Fibroblast of the aortic adventitia (primary cell): ENCODE measurements around the gene CREB5. TPM values are rescaled to one million over a fixed set of nuclear protein-coding genes. Genes with fewer than 3 reads are reported as not detected.

Experiments used
- DNase-seq: peaks from one replicate; pipeline ENCODE4 v3.0.0-alpha.2; 2010; ENCODE audit warnings: low read depth
- H3K4me3 ChIP-seq: 2 replicates; pipeline ENCODE4 v1.5.1; 2011; ENCODE audit warnings: low read depth, mild to moderate bottlenecking, control low read depth, low read length, moderate library complexity
- CTCF ChIP-seq: IDR thresholded peaks from 2 replicates; pipeline ENCODE4 v1.5.1; 2011; ENCODE audit warnings: mild to moderate bottlenecking, low read length, control low read depth, inconsistent platforms; ENCODE audit not compliant: insufficient read depth
- total RNA-seq: library from RNA; depleted of rRNA; stranded (reverse); fragments of >200 nt; gene quantifications from 2 replicates; pipeline ENCODE4 v1.2.3, GENCODE V29; 2012; ENCODE audit warnings: low replicate concordance

CREB5 gene
- total RNA-seq, 1 donor = 5.2 TPM

DNA sequence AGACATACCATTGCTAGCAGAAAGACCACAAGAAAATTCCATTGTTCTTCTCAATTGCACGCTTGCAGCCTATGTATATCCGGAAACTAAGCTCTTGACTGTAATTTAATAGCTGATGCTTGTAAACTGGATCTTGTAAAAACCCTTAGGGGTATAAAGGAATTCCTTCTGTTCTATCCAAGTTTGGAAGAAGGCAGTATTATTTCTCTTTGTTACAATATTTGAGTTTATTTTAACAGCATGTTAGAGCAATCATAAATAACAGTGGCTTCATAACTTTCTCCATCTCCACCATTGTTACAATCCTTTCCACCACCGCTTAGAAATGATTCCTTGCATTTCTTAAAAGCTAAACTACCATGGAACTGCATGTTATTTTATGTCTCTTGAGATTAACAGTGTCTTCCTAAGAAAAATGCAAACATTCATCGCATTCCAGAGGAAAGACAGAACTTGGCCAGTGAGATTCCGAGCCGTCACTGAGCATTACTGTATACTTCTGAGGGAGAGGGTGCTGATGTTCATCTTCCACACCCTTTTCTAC lies 453.4 kb downstream of the CREB5 start:
- no peak for TF ChIP-seq CTCF
- H3K4me3 ChIP-seq = no peak overlapping the region
- DNase-seq = no peak

DNA sequence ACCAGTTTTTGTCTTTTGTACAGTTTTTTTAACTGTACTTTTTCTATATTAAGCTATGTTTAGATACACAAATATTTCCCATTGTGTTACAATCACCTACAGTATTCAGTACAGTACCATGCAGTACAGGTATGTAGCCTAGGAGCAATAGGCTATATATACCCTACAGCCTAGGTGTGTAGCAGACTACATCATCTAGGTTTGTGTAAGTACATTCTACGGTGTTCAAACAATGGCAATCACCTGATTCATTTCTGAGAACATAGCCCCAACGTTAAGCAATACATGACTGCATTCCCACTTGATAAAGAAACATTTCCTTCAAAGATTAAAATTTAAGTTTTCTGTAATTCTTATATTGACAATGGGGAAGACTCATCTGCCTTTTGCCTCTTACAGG lies 456.4 kb downstream of the CREB5 start:
- DNase-seq = no peak
- TF ChIP-seq CTCF = no peak
- H3K4me3 ChIP-seq = no peak overlapping the region

- TF ChIP-seq CTCF = no peak
- H3K4me3 ChIP-seq = no peak overlapping the region
- no peak for DNase-seq
Measured at GRCh38 chr7:28871077-28871476, 458.8 kb downstream of the CREB5 start.

GRCh38 chr7:28871631-28872030 lies 459.3 kb downstream of the CREB5 start:
- no peak for DNase-seq
- H3K4me3 ChIP-seq = no peak overlapping the region
- no peak for TF ChIP-seq CTCF

- no peak for DNase-seq
- no peak for TF ChIP-seq CTCF
- no peak overlapping the region for H3K4me3 ChIP-seq
Measured at GRCh38 chr7:28872226-28872625, 459.9 kb downstream of the CREB5 start.

DNA sequence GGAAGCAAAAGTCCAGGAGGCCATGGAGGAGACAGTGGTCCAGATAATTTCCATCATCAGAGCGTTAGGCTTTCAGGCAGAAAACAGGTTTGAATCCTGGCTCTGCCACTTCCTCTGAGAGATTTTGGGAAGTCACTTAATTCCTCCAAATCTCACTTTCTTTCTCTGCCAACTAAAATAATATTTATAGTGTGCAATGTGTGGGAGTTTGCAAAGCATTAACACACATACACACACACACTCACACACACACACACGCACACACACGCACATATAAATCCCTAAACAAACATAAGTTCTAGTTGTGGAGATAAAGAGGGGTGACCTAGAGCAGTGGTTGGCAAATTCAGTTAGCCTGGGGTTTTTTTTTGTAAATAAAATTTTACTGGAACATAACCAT lies 461.0 kb downstream of the CREB5 start:
- no peak for TF ChIP-seq CTCF
- DNase-seq = no peak
- no peak overlapping the region for H3K4me3 ChIP-seq

DNA sequence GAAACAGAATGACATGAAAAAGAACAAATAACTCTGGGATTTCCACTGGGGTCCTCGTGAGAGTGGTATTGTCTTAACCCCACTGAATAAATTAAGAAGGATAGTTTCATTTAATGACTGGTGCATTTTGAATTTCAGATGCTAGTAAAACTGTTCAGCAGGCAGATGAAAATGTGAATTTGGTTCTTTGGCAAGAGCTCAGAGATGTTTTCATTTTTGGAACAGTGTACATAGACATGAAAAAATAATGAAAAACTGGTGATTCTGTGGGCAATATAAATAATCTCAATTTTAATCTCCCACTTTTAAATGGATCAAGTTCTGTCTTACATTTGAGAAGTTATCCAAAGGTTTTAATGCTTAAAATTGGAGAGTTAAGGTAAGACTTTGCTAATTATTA lies 461.7 kb downstream of the CREB5 start:
- DNase-seq = no peak
- TF ChIP-seq CTCF = no peak
- no peak overlapping the region for H3K4me3 ChIP-seq
